ENCODE measurements around the gene ATP1B1.

Gene ATP1B1

DNA sequence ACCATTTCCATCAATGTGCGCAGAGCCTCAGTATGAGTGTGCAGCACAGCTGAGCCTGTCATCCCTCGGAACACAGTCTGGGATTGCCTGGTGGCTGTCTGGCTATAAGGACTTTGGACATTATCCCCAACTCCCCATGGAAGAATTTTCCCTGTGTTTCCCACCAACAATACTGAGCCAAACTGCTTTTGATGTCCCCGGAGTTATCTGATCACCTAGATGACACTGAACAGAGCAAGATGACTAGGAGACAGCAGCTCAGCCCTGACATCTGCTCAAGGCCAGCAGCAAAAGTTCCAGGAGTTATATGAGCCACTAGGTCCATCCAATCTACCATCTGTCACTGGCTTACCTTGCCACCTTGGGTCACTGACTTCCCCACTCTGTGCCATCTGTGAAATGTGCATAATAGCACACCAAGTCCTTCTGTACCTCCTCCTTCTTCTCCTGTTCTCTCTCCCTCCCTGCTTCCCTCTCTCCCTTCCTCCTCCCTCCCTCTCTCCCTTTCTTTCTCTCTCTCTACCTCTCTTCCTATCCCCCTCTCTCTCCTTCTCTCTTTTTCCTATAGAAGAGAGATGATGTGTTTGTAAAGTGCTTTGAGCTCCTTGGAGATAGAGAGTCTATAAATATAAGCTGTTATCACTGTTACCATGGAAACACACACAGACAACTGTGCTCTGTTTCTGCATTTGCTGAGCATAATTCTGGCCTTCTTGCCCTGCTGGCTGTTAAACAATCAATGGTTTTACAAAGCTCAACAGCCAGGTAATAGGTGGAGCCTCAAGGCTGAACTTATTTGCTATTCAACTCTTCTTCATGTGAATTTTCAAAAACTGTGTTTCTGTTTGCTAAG, 19.7 kb upstream of the ATP1B1 start:
- TF ChIP-seq CTCF (IDR thresholded peaks at IDR 0.05; ENCODE audit: low read depth, low read length): no peak
- H3K4me3 ChIP-seq (ENCODE audit: low read depth, low read length): no peak overlapping the region

GRCh38 chr1:169087876-169088275, 18.6 kb upstream of the ATP1B1 start:
- no peak for TF ChIP-seq CTCF (IDR thresholded peaks at IDR 0.05; ENCODE audit: low read depth, low read length)
- H3K4me3 ChIP-seq (ENCODE audit: low read depth, low read length): no peak overlapping the region

DNA sequence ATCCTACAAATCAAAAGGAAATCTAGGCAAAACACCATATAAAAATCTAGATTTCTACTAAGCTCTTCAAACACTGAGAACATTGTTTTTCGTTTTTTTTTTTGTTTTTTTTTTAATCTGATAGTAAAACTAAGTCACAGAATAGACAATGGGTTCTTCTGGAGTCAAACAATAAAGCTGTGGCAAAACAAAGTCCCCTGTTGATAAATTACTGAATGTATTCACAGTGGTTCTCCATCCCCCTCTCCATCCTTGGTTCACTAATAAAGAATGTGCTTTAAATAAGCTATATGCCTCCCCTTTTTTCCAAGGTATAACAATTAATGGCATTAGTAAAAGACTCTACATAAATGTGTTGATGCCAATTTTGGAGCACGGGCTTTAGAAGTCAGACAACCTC, 16.7 kb upstream of the ATP1B1 start:
- H3K4me3 ChIP-seq (ENCODE audit: low read depth, low read length): no peak overlapping the region
- no peak for TF ChIP-seq CTCF (IDR thresholded peaks at IDR 0.05; ENCODE audit: low read depth, low read length)

GRCh38 chr1:169090308-169090899, 16.1 kb upstream of the ATP1B1 start:
- no peak for TF ChIP-seq CTCF (IDR thresholded peaks at IDR 0.05; ENCODE audit: low read depth, low read length)
- no peak overlapping the region for H3K4me3 ChIP-seq (ENCODE audit: low read depth, low read length)

- no peak for TF ChIP-seq CTCF (IDR thresholded peaks at IDR 0.05; ENCODE audit: low read depth, low read length)
- no peak overlapping the region for H3K4me3 ChIP-seq (ENCODE audit: low read depth, low read length)
Measured at GRCh38 chr1:169090900-169091311, 15.6 kb upstream of the ATP1B1 start.

DNA sequence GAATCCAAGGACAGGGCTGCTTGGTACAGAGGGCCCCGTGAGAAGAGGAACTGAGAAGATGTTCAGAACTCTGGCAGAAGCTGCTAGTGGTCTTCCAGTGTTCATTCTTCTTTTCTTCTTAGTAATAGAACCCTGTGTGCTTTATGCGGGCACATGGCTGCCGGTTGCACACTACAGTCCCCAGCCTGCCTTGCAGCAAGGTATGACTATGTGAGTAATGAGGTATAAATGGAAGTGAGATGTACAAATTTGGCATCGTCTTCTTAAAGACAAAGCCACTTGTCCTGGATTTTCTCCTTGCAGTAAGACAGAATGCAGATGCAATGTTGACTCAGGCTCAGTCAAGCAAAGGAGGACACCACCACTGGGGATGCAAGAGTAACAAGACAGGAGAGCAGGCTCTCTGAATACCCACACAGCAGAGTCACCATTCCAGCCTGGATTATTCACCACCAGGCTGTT, 15.0 kb upstream of the ATP1B1 start:
- no peak for TF ChIP-seq CTCF (IDR thresholded peaks at IDR 0.05; ENCODE audit: low read depth, low read length)
- H3K4me3 ChIP-seq (ENCODE audit: low read depth, low read length): no peak overlapping the region

- no peak for TF ChIP-seq CTCF (IDR thresholded peaks at IDR 0.05; ENCODE audit: low read depth, low read length)
Measured at GRCh38 chr1:169092399-169092798, 14.1 kb upstream of the ATP1B1 start.

More at GRCh38 chr1:169092399-169092798, 14.1 kb upstream of the ATP1B1 start:
- no peak overlapping the region for H3K4me3 ChIP-seq (ENCODE audit: low read depth, low read length)

Data from WI38 (cell line).